HG03469 (cell line): ENCODE data around the gene AIF1.
"Not testable (repeated sequence)": the region's sequence is repeated elsewhere in the genome, so short reads cannot be mapped to it uniquely, and the experiment has no call there.

Experiments
- ATAC-seq: cut with Tn5 transposase; IDR thresholded peaks from one replicate; pipeline ENCODE4 v1.9.1; 2021; ENCODE audit warnings: mild to moderate bottlenecking, moderate library complexity, moderate number of reproducible peaks; ENCODE audit not compliant: unreplicated experiment

AIF1 gene

DNA sequence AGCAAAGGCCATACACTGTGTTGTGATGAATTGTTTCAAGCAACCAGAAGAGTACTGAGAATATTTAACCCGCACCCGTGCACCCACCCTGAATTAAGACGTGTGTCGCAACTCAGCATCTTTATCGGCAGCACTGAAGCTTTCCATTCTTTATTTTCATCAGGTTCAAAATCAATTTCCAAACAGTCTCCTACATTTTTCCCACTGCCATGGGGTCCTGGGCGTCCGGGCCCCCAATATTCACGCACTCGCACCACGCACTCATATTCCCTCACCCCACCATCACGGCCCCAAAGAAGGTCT, 34.6 kb upstream of the AIF1 start:
- ATAC-seq, result no peak

DNA sequence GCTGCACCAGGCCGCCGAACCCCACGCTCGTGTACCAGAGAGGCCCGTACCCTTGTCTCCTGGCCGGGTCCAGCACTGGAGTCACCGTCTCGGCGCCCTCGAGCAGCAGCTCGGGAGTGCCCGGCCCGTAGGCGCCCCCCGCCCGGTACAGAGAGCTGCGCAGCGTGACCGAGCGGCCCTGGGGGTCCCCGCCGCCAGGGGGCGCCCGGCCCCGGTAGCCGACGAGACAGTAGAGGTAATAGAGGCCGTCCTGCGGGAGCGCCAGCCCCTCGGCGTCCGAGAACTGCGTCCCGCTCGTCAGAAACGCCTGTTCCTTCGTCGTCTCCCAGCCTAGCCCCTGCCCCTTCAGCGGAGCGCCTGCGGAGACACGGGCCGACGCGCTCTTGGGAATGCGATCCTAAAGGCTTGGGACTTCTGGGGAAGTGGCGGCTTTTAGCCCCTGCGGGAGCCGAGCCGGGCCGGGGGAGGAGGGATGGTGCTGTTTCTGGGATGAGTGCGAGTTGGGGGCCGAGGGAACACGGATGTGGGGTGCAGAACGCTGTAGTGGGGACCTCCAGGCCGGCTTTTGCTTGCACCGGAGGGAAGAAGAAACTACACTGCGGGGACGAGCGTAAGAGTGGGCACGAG, 34.1 kb upstream of the AIF1 start:
- no peak for ATAC-seq

DNA sequence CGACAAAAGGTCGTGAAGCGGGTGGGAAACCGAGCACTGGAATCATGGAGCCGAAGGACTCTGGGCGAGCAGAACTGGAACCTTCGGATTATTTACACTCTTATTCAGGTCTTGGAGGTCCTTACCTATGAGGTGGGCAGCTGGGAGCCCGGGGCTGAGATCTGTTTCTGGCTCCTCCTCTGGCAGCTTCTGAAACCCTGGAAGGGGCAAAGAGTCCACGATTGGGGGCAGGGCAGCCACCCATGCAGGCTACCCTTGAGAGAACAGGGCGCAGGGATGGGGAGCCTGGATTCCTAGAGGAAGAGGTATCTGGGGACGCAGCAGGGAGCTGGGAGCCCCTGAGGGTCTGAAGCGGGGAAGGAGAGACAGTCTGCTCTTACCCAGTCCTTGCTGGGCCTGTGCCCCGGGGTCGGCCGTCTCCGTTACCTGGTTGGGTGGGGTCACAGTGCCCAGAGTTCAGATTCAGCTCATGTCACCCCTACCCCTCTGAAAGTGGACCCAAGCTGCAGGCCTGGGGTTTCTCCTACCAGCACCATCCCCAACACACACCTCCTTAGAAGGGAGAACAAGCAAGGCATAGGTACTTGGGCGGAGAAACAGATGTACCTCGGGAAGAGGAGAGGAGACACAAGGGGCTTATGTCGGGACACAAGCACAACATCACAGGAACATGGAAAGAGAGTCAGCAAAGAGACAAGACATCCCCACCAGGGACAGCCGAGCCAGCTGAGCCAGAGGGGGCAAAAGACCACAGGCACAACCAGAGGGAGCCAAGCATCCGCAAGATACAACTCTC, 33.4 kb upstream of the AIF1 start:
- ATAC-seq, result no peak

DNA sequence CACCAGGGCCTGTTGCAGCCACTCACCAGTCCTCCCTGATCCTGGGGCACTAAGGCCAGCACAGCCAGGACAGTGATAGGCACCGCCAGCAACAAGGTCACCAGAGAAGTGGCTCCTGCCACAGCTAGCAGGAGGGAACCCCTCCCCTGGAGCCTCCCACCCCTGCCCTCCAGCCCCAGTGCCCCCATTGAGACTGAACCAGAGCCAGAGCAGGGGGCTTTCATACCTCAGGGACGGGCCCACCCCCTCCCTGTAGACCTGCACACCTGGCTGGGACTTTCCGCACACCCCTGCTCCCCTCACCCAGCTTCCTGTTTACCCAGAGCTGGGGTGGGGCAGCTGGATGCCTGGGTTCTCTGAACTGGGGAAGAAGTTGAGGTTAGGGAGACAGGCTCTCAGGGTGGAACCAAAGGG, 32.8 kb upstream of the AIF1 start, which contains the start of gene LTB:
LTB (minus strand) TSS at position 195 of the 414 bp plus-strand sequence; CDS start at position 188, 7 bp downstream.
- no peak for ATAC-seq

DNA sequence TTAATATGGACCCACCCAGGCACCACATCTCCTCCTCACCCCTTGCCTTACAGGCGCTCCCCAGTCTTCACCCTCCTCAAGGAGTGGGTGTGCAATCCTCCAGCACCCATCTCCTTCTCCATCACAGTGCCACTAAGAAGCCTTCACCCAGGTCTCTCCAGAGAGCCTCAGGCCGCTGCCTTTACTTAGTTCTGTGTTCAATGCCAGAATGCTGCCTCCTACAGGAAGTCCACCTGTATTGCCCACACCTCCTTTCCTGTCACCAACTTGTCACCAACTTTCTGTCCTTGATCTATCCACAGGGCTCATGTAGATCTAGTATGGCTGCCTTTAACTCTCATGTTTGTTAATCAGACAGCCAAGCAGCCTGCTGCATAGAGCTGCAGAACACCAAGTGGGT, 29.5 kb upstream of the AIF1 start:
- ATAC-seq, result no peak

DNA sequence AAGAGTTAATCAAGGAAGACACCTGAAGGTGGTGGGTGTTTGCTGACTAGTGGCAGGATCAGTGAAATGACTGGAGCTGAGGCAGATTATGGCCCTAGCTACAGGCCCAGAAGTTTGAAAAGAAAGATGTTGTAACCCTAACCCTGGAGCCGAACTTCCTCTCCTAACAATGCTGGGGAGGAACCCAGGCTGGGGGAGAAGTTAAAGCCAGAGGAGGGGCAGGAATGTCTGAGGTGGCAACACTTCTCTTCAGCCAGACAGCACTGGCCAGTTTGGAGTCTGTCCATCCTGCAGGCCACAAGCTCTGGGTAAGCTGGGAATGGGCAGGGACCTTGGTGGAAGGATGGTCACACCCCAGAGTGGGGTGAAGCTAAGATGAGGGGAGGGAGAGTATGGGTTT, 29.0 kb upstream of the AIF1 start, which contains the start of gene LST1:
LST1 (plus strand) TSS at position 270 of the 400 bp plus-strand sequence. CDS start 1,023 bp downstream, outside the sequence.
- no peak for ATAC-seq

DNA sequence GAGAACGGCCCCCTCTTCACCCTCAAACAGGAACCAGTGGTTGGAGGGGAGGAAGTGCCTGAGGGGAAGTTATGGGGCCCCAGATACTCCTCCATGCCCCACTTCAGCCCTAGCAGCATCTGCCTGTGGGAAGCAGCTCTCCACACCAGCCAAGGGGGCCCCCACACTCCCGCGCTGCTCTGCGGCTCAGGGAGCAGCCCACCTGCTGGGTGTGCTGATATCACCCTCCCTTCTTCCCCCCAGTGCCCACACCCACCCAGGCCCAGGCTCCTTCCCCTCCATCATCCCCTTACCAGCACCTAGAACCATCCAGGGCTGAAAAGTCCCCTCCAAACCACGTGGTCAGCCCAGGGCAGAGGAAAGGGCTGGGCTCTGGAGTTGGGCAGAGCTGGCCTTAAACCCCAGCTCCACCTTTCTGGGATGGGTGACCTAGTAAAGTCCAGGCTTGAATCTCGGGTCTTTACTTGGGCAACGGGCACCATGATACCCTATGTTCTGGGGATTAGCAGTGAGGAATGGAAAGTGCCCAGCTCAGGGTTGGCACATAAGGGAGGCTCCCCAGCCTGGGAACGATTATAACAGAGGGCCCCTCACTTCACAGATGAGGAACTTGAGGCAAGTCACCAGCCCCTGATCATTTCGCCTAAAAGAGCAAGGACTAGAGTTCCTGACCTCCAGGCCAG, 28.3 kb upstream of the AIF1 start:
- no peak for ATAC-seq

DNA sequence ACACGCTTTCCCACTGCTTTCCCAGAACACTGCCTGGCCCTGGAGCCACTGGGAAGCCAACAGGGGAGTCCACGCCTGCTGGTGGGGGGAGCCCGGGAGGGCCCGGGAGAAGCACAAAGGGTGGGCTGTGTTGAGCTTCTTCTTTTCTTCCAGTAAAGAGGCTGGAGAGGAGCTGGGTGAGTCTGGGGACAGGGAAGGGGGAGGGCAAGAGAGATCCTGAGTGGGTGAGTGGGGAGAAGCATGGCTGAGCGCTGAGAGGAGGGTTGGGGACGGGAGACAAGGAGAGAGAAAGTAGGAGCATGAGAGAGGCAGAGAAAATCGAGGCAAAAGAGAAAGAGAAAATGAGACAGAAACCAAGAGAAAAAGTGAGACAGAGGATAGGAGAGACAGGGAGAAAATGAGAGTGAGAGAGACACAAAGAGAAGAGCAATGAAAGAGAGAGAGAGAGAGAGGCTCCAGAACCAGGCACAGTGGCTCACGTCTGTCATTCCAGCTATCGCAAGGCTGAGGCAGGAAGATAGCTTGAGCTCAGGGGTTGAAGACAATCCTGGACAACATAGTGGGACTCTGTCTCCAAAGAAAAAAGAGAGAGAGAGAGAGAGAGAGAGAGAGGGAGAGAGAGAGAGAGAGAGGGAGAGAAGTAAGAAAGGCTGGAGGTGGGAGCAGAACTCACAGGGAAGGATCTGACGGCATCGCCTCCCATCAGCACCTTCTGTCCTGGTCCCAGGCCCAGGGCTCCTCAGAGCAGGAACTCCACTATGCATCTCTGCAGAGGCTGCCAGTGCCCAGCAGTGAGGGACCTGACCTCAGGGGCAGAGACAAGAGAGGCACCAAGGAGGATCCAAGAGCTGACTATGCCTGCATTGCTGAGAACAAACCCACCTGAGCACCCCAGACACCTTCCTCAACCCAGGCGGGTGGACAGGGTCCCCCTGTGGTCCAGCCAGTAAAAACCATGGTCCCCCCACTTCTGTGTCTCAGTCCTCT, 26.9 kb upstream of the AIF1 start:
- no peak for ATAC-seq

DNA sequence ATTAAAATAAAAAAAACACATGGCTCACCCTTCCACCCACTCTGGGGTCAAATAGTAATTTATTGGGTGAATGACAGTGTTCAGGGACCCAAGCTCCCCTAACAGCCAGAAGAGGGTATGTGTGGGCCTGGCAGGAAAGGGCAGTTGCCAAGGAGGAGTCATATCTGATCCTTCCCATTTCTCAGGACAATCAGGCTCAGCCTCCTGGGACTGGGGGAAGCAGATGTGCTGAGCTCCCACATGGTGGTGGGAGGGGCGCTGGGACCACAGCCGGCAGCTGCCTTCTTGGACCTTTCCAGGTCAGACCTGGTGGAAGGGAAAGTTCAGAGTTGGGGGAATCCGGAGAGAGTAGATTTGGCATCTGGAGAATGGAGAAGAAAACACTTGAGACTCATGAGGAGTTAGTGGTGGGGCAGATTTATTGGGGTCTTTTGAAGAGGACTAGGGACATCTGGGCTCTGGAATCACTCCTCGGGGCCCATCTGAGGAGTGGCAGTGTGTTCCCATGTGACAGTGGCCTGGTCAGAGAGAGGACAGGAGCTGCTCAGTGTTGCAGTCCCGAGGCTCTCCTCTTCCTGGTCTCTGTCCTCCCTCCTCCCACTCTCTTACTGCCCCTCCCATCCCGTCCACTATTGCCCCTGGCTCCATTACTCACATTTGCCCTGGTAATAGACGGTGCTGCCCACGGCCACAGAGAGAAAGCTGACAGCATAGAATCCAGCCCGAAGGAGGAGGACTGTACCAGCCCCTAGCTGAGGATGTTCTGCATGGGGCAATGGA, 26.0 kb upstream of the AIF1 start:
- no peak for ATAC-seq

DNA sequence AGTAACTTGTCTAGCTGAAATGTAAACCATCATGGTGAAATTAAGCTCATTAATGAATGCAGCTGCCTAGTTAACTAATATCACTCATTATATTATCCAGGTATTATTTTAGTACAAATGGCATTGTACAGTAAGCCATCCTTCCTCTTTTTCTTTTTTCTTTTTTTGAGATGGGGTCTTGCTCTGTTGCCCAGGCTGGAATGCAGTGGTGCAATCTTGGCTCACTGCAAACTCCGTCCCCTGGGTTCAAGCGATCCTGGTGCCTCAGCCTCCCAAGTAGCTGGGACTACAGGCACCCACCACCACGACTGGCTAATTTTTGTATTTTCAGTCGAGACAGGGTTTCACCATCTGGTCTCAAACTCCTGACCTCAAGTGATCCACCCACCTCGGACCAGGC, 24.3 kb upstream of the AIF1 start:
- ATAC-seq, result not testable (repeated sequence)

DNA sequence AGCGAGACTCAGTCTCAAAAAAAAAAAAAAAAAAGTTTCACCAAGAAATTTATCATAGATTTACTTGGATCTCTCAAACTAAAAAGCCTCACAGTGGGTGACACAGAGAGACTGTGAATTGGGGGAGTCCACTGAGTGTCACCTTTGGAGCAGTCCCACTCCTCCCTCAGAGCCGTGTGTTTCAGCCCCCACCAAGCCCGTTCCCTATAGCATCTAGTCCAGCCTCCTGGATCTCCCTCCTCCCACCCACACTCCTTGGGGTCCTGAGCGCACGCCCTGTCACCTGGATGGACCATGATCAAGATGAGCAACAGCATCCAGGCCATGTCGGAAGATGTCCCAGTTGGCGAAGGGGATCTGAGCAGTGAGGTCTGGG, 22.6 kb upstream of the AIF1 start:
- ATAC-seq, result no peak

DNA sequence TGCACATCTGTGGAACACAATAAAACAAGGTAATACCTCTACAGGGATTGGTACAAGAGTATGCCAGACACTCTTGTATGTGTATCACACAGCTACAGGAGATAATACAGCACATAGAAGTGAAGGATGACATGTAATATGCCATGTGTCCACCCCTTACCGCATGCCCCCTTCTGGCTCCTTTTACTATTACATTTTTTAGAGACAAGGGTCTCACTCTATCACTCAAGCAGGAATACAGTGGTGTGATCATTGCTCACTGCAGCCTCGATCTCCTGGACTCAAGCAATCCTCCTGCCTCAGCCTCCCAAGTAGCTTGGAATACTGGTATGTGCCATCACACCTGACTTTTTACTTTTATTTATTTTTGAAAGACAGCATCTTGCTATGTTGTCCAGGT, 18.0 kb upstream of the AIF1 start:
- no peak for ATAC-seq

DNA sequence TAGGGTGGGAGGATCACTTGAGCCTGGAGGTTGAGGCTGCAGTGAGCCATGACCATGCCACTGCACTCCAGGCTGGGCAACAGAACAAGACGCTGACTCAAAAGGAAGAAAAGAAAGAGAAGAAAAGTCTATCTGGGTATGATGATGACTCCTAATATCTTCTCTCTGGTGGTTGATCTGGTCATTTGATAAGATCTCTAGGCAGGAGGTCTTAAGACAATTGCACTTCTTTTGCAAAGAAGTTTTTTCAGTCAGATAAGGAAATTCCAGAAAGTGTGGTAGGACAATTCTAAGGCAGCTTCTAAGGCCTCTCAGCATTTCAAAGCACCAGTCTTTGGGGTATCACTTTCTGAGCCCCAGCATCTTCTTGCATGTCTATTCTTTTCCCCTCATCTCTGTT, 7.7 kb upstream of the AIF1 start:
- ATAC-seq, result no peak

DNA sequence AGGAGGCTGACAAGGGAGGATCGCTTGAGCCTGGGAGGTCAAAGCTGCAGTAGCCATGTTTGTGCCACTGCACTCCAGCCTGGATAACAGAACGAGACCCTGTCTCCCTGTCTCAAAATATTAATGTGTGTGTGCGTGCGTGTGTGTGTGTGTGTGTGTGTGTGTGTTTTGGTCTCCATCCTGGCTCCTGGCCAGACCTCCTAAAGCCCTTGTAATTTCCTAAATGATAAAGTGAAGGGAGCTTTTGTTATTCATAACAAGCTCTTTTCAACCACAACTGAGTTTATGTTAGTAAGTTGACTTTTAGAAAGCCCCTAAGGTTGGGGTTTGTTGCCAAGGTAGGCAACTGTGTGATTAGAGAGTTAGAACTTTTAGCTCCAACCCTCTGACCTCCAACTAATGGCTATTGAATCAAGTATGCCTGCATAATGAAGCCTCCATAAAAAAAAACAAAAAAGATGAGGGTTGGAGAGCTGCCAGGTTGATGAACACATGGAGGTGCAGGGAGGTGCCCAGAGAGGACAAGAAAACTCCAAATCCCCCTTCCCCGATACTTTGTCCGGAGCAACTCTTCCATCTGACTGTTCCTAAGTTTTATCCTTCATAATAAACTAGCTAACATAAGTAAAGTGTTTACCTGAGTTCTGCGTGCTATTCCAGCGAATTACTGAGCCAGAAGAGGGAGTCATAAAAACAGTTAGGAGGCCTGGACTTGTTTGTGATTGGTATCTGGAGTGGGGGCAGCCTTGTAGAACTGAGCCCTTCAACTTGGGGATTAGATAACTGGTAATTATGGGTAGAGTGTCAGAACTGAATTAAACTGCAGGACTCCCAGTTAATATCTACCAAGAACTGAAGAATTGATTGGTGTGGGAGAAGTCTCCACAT, 5.3 kb upstream of the AIF1 start:
- no peak for ATAC-seq

DNA sequence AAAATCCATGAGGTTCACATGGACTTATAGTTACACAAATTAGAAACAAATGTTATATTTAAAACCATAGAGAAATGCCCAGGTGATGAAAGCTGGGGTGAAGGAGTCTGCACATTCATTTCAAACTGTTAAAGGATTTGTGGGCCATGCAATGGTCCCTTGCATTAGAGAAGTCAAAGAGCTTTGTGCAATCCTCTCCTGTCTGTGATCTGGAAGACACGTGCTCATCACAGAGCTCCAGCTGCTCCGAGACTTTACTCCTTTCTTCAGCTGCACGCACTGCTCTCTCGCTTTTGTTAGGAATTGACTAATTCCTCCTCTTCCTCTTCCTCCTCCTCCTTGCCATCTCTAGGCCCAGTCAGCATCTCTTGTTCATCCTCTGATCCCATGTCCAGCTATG, 4.1 kb upstream of the AIF1 start:
- ATAC-seq, result no peak

DNA sequence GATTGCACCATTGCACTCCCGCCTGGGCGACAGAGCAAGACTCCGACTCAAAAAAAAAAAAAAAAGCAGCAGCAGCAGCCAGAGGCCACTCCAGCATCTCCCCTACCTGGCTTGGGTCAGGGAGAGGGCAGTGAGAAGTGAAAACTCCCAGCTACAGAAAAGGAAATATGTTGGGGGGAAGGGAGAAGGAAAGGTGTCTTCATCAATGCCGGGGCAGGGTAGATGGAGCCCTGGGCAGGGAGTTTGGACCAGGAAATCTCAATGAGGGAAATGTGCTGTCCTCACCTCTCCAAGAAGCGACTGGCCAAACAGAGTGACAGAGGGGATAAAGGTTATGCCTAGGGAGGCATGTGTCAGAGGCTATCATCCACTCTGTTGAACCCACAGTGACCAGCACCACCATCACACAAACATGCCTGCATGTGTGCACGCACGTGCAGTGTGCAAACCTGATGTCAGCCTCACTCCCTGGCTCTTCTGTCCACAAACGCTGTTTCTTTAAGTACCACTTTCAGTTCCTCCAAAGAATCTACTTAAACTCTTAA, 887 bp upstream of the AIF1 start:
- no peak for ATAC-seq

DNA sequence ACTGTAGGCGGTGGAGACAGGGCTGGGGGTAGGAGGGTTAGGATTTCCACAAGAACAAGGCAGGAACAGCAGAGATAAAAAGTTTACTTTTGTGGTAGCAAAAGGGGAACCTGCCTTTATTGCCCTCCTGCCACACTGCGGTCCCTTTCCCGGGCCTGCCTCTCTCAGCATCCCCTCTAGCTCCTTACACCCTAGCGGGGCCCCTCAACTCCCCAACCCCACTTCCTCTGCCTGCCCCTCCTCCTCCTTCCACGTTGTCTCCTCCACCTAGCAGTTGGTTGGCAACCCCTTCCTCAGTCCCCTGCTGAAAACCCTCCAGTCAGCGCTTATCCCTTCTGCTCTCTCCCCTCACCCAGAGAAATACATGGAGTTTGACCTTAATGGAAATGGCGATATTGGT, 714 bp downstream of the AIF1 start:
- ATAC-seq, result no peak

DNA sequence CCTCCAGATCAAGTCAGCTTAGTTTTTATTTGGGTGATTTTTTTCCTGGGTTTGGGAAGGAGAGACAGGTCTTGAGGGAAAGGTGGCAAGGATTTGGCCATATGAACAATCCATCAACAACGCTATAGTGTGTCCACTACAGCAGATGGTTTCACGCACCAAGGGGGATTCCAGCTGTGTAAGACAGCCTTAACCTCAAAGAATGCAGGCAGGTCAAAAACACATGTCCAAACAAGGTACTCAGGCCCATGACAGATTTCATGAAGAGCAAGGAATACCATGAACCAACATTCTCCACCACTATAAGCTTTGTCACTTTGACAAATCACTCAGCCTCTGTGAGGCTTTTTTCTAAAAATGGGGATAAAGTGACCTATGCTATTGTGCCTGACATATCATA, 2.0 kb downstream of the AIF1 start:
- ATAC-seq, result no peak
